HG03520 (cell line): ENCODE measurements around the gene SORL1.

Source experiments
- ATAC-seq: cut with Tn5 transposase; IDR thresholded peaks from one replicate; pipeline ENCODE4 v1.9.1; 2021; ENCODE audit warnings: mild to moderate bottlenecking, moderate library complexity; ENCODE audit not compliant: unreplicated experiment

SORL1 gene

GRCh38 chr11:121474680-121475079, 22.6 kb downstream of the SORL1 start:
- no peak for ATAC-seq

- no peak for ATAC-seq
Observed at GRCh38 chr11:121476379-121477032, 24.4 kb downstream of the SORL1 start.

GRCh38 chr11:121478226-121478894, 26.2 kb downstream of the SORL1 start:
- no peak for ATAC-seq

- no peak for ATAC-seq
Observed at GRCh38 chr11:121478895-121479697, 27.0 kb downstream of the SORL1 start.

GRCh38 chr11:121479698-121480238, 27.7 kb downstream of the SORL1 start:
- ATAC-seq, result no peak

GRCh38 chr11:121481484-121482230, 29.5 kb downstream of the SORL1 start:
- peak; percentile 55 for ATAC-seq

- ATAC-seq, result peak; percentile 69
Observed at GRCh38 chr11:121482231-121483129, 30.4 kb downstream of the SORL1 start.

GRCh38 chr11:121483805-121484480, 31.8 kb downstream of the SORL1 start:
- no peak for ATAC-seq

- no peak for ATAC-seq
Observed at GRCh38 chr11:121485216-121485615, 33.1 kb downstream of the SORL1 start.

GRCh38 chr11:121486054-121486453, 33.9 kb downstream of the SORL1 start:
- ATAC-seq, result no peak

- no peak for ATAC-seq
Observed at GRCh38 chr11:121487191-121487590, 35.1 kb downstream of the SORL1 start.

GRCh38 chr11:121488170-121488569, 36.1 kb downstream of the SORL1 start:
- ATAC-seq, result no peak

- ATAC-seq, result no peak
Observed at GRCh38 chr11:121488641-121489040, 36.5 kb downstream of the SORL1 start.

- ATAC-seq, result no peak
Observed at GRCh38 chr11:121489823-121490222, 37.7 kb downstream of the SORL1 start.

GRCh38 chr11:121494355-121495099, 42.4 kb downstream of the SORL1 start:
- ATAC-seq, result peak; percentile 67

- no peak for ATAC-seq
Observed at GRCh38 chr11:121497176-121497998, 45.3 kb downstream of the SORL1 start.

GRCh38 chr11:121499405-121499804, 47.3 kb downstream of the SORL1 start:
- no peak for ATAC-seq

- ATAC-seq, result no peak
Observed at GRCh38 chr11:121500275-121500674, 48.2 kb downstream of the SORL1 start.
